Measurements from ENCODE around the gene GNAQ.

Gene GNAQ

DNA sequence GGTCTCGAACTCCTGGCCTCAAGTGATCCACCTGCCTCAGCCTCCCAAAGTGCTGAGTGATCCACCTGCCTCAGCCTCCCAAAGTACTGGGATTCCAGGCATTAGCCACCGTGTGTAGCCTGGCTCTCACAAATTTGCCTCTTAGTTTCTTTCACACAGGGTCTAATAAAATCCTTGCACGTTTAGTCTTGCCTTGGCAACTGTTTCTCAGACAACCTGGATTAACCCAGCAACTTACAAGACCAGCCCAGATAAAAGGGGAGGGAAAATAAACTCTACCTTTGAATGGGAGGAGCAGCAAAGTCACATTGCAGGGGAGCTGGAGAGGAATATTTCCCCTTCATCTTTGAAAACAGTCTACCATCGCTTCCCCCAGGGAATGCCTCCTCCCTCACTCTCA lies 354.2 kb downstream of the GNAQ start:
- DNase-seq: no peak

DNA sequence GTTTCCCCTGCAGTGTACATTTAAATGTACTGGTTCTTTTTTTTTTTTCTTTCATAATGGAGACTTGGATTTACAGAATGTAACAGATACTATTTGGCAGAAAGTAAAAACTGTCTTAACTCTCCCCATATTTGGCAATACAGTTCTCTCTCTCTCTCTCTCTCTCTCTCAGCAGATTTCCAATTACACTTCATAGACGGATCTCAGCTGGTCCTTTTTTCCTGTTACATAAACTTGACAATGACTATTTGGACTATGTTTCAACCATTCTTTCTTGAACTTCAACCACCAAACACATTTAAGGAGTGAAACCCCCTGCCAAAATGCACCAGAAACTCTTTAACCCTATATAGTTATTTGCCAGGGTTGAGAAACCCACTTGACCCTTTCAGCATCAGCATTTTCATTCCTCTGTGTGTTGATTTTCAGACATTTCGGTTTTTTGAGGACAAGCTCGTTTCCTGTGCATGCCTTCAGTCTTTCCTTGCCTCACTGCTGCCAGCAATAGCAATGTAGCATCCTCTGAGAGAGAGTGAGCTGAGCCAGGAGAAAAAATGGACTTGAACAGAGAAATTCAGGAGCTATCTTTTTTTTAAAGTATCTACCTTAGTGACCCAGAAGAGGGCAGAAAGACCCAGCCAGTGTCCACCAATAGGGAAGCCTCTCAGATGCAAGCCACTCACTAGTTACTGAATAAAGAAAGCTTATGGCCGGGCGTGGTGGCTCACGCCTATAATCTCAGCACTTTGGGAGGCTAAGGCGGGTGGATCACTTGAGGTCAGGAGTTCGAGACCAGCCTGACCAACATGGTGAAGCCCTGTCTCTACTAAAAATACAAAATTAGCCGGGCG lies 357.4 kb downstream of the GNAQ start:
- no peak for DNase-seq

GRCh38 chr9:77672183-77672582 lies 359.4 kb downstream of the GNAQ start:
- DNase-seq: no peak

DNA sequence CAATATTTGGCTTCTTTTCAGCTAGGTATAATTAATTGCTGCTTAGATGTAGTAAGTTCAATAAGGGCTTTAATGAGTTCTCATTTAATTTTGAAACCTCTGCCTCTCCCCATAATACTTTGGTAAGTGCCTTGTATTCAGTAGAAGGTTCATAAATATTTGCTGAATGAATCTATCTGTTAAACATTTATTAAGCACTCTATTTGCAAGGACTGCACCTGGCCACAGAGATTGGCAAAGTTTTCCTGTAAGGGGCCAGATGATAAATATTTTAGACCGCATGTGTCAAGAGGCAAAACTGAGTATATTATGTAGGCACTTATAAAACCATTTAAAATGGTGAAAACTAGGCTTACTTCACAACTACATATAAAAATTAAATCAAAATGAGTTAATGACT lies 364.5 kb downstream of the GNAQ start:
- DNase-seq: no peak
